ENCODE measurements around the gene NUTF2. TPM values are rescaled to one million over a fixed set of nuclear protein-coding genes. Genes with fewer than 3 reads are reported as not detected.
A peak's percentile ranks its signal among the peaks of the same experiment; 100 is the strongest.

The NUTF2 gene
- total and polyA plus RNA-seq, 10 of the 15 experiments (the other 5 are each of a cell fraction or from before 2014, with no cell fraction given), result 116 to 342 (median 202) TPM

- TF ChIP-seq NKRF (conservative IDR thresholded peaks at IDR 0.05), result peak; percentile 81
- no peak for TF ChIP-seq TCF12 (IDR thresholded peaks at IDR 0.05; ENCODE audit: low read depth, low read length)
- no peak for TF ChIP-seq MLLT1 (IDR thresholded peaks at IDR 0.05)
- TF ChIP-seq ZNF24 (IDR thresholded peaks at IDR 0.05), result 0 out of 2 replicates have a peak, but pooled peaks have one; percentile 27
- 0 out of 2 replicates have a peak, but pooled peaks have one; percentile 32 for TF ChIP-seq GATAD2B (conservative IDR thresholded peaks at IDR 0.05; ENCODE audit: low read depth)
- no peak for TF ChIP-seq CHD4 (IDR thresholded peaks at IDR 0.05)
- peak; percentile 31; the same call in 1 of the 2 replicates for TF ChIP-seq LARP7 (IDR thresholded peaks at IDR 0.05)
- TF ChIP-seq TCF3 (IDR thresholded peaks at IDR 0.05; ENCODE audit: borderline replicate concordance, insufficient read depth, low read depth, low read length), result 0 out of 2 replicates have a peak, but pooled peaks have one; percentile 11
- TF ChIP-seq BACH1 (IDR thresholded peaks at IDR 0.05; ENCODE audit: borderline replicate concordance), result peak; percentile 63; the same call in 1 of the 2 replicates
- TF ChIP-seq MXI1 (IDR thresholded peaks at IDR 0.05; ENCODE audit: low read depth, low read length), result no peak; the same call in none of the 2 replicates
- TF ChIP-seq MYB (IDR thresholded peaks at IDR 0.05; ENCODE audit: borderline replicate concordance, low read depth, low read length), result no peak
- peak; percentile 36; the same call in 1 of the 2 replicates for TF ChIP-seq HDGF (IDR thresholded peaks at IDR 0.05)
- no peak for TF ChIP-seq BMI1 (IDR thresholded peaks at IDR 0.05; ENCODE audit: borderline replicate concordance)
- no peak for TF ChIP-seq SMC3 (IDR thresholded peaks at IDR 0.05; ENCODE audit: borderline replicate concordance, low read length)
- TF ChIP-seq EGR1 (IDR thresholded peaks at IDR 0.05; ENCODE audit: borderline replicate concordance in 1 of 2, low read depth in 2 of 2, low read length in 2 of 2), result peak in 1 of 2 experiments; percentile 36; a peak in 1 of 3 replicates
- TF ChIP-seq SRF (IDR thresholded peaks at IDR 0.05; ENCODE audit: low read depth in 2 of 2, low read length in 2 of 2), result no peak
- TF ChIP-seq POLR2A (IDR thresholded peaks at IDR 0.05; ENCODE audit: low read depth, low read length), result peak; percentile 16
- peak; percentile 16 for TF ChIP-seq USF1 (IDR thresholded peaks at IDR 0.05; ENCODE audit: borderline replicate concordance, extremely low read length, insufficient read depth, low read depth, low read length)
- TF ChIP-seq DPF2 (IDR thresholded peaks at IDR 0.05), result 0 out of 2 replicates have a peak, but pooled peaks have one; percentile 17
- TF ChIP-seq POLR2AphosphoS5 (IDR thresholded peaks at IDR 0.05; ENCODE audit: low read length), result 0 out of 2 replicates have a peak, but pooled peaks have one; percentile 59
- no peak for TF ChIP-seq MYC (IDR thresholded peaks at IDR 0.05; ENCODE audit: insufficient read depth, insufficient read length, insufficient replicate concordance, low read length, severe bottlenecking)
- TF ChIP-seq HCFC1 (IDR thresholded peaks at IDR 0.05; ENCODE audit: low read length), result no peak
Measured at GRCh38 chr16:67847064-67847861, 530 bp downstream of the NUTF2 start, which contains the start of gene CENPT (continued).

Measured in GM12878 (cell line).